ENCODE measurements around the gene FGF6.

The FGF6 gene

GRCh38 chr12:4439736-4440135 lies 5.9 kb downstream of the FGF6 start:
- H3K9me3 Mint-ChIP-seq = no peaks in the 10 kb centered on the region
- intact Hi-C loops (cut with micrococcal nuclease) = no loop called here
- H3K4me3 Mint-ChIP-seq = no peak overlapping the region
- H3K36me3 Mint-ChIP-seq (ENCODE audit: low read depth) = peaks cover 8% of the 10 kb centered on the region
- H3K27me3 Mint-ChIP-seq = no peaks in the 10 kb centered on the region
- H3K4me1 Mint-ChIP-seq (ENCODE audit: low read depth) = peaks cover 93% of the 10 kb centered on the region
- H3K27ac Mint-ChIP-seq = peak overlapping the region; percentile 94

GRCh38 chr12:4438834-4439596 lies 6.6 kb downstream of the FGF6 start:
- intact Hi-C loops (cut with micrococcal nuclease) = no loop called here
- H3K27ac Mint-ChIP-seq = peak overlapping the region; percentile 94

GRCh38 chr12:4435537-4435936 lies 10.1 kb downstream of the FGF6 start:
- no peaks in the 10 kb centered on the region for H3K27me3 Mint-ChIP-seq
- intact Hi-C loops (cut with micrococcal nuclease) = loop anchor here (2.0 kb wide), 1 partner anchor 37 kb away; no protein-coding TSS in a partner anchor
- peak overlapping the region; percentile 84 for H3K27ac Mint-ChIP-seq
- peaks cover 8% of the 10 kb centered on the region for H3K36me3 Mint-ChIP-seq (ENCODE audit: low read depth)
- no peak overlapping the region for H3K4me3 Mint-ChIP-seq
- H3K9me3 Mint-ChIP-seq = no peaks in the 10 kb centered on the region
- peaks cover 94% of the 10 kb centered on the region for H3K4me1 Mint-ChIP-seq (ENCODE audit: low read depth)

More at GRCh38 chr12:4438834-4439596, 6.6 kb downstream of the FGF6 start:
- Mint-ChIP-seq H3K36me3 (ENCODE audit: low read depth) (peaks cover 8% of the 10 kb centered on the region), H3K27me3 (no peaks in the 10 kb centered on the region), H3K9me3 (no peaks in the 10 kb centered on the region), H3K4me1 (ENCODE audit: low read depth) (peaks cover 93% of the 10 kb centered on the region), H3K4me3 (peak overlapping the region; percentile 28)

GRCh38 chr12:4434706-4435425 lies 10.7 kb downstream of the FGF6 start:
- intact Hi-C loops (cut with micrococcal nuclease) = loop anchor here (2.0 kb wide), 1 partner anchor 38 kb away; no protein-coding TSS in a partner anchor
- Mint-ChIP-seq H3K27me3 (no peaks in the 10 kb centered on the region), H3K36me3 (ENCODE audit: low read depth) (peaks cover 8% of the 10 kb centered on the region), H3K27ac (peak overlapping the region; percentile 84), H3K4me3 (peak overlapping the region; percentile 47), H3K4me1 (ENCODE audit: low read depth) (peaks cover 94% of the 10 kb centered on the region), H3K9me3 (no peaks in the 10 kb centered on the region)

- Mint-ChIP-seq H3K27ac (peak overlapping the region; percentile 84), H3K27me3 (no peaks in the 10 kb centered on the region), H3K4me3 (peak overlapping the region; percentile 41), H3K9me3 (no peaks in the 10 kb centered on the region), H3K36me3 (ENCODE audit: low read depth) (peaks cover 8% of the 10 kb centered on the region), H3K4me1 (ENCODE audit: low read depth) (peaks cover 94% of the 10 kb centered on the region)
- intact Hi-C loops (cut with micrococcal nuclease) = loop anchor here (2.0 kb wide), 1 partner anchor 38 kb away; no protein-coding TSS in a partner anchor
These were observed 11.3 kb downstream of the FGF6 start for GRCh38 chr12:4434301-4434700.

- Mint-ChIP-seq H3K4me3 (no peak overlapping the region), H3K9me3 (no peaks in the 10 kb centered on the region), H3K36me3 (ENCODE audit: low read depth) (peaks cover 8% of the 10 kb centered on the region), H3K27me3 (no peaks in the 10 kb centered on the region), H3K4me1 (ENCODE audit: low read depth) (peaks cover 94% of the 10 kb centered on the region), H3K27ac (peak overlapping the region; percentile 84)
- intact Hi-C loops (cut with micrococcal nuclease) = loop anchor here (2.0 kb wide), 1 partner anchor 39 kb away; no protein-coding TSS in a partner anchor
These were observed 11.9 kb downstream of the FGF6 start for GRCh38 chr12:4433745-4434058.

GRCh38 chr12:4432878-4433744 lies 12.5 kb downstream of the FGF6 start:
- Mint-ChIP-seq H3K36me3 (ENCODE audit: low read depth) (peaks cover 8% of the 10 kb centered on the region), H3K9me3 (no peaks in the 10 kb centered on the region), H3K27me3 (no peaks in the 10 kb centered on the region), H3K27ac (peak overlapping the region; percentile 84), H3K4me1 (ENCODE audit: low read depth) (peaks cover 91% of the 10 kb centered on the region), H3K4me3 (no peak overlapping the region)
- intact Hi-C loops (cut with micrococcal nuclease) = no loop called here

- Mint-ChIP-seq H3K27me3 (no peaks in the 10 kb centered on the region), H3K27ac (peak overlapping the region; percentile 84), H3K9me3 (no peaks in the 10 kb centered on the region), H3K36me3 (ENCODE audit: low read depth) (peaks cover 8% of the 10 kb centered on the region), H3K4me3 (no peak overlapping the region), H3K4me1 (ENCODE audit: low read depth) (peaks cover 86% of the 10 kb centered on the region)
- intact Hi-C loops (cut with micrococcal nuclease) = no loop called here
These were observed 13.7 kb downstream of the FGF6 start for GRCh38 chr12:4431866-4432265.

GRCh38 chr12:4431436-4431835 lies 14.2 kb downstream of the FGF6 start:
- intact Hi-C loops (cut with micrococcal nuclease) = no loop called here
- no peaks in the 10 kb centered on the region for H3K27me3 Mint-ChIP-seq

GRCh38 chr12:4424422-4424821 lies 21.2 kb downstream of the FGF6 start:
- H3K27ac Mint-ChIP-seq = peak overlapping the region; percentile 28
- intact Hi-C loops (cut with micrococcal nuclease) = loop anchor here (5.0 kb wide), 2 partner anchors 102 to 117 kb away; partner anchors contain the start of gene TIGAR

More at GRCh38 chr12:4431436-4431835, 14.2 kb downstream of the FGF6 start:
- Mint-ChIP-seq H3K36me3 (ENCODE audit: low read depth) (peaks cover 8% of the 10 kb centered on the region), H3K9me3 (no peaks in the 10 kb centered on the region), H3K27ac (peak overlapping the region; percentile 84), H3K4me1 (ENCODE audit: low read depth) (peaks cover 83% of the 10 kb centered on the region), H3K4me3 (no peak overlapping the region)

GRCh38 chr12:4423528-4424195 lies 22.0 kb downstream of the FGF6 start:
- Mint-ChIP-seq H3K27me3 (peaks cover 5% of the 10 kb centered on the region), H3K27ac (peak overlapping the region; percentile 28), H3K4me3 (no peak overlapping the region), H3K4me1 (ENCODE audit: low read depth) (peaks cover 37% of the 10 kb centered on the region), H3K9me3 (no peaks in the 10 kb centered on the region), H3K36me3 (ENCODE audit: low read depth) (no peaks in the 10 kb centered on the region)
- intact Hi-C loops (cut with micrococcal nuclease) = loop anchor here (5.0 kb wide), 2 partner anchors 101 to 116 kb away; partner anchors contain the start of gene TIGAR

More at GRCh38 chr12:4424422-4424821, 21.2 kb downstream of the FGF6 start:
- Mint-ChIP-seq H3K36me3 (ENCODE audit: low read depth) (no peaks in the 10 kb centered on the region), H3K27me3 (peaks cover 5% of the 10 kb centered on the region), H3K4me1 (ENCODE audit: low read depth) (peaks cover 39% of the 10 kb centered on the region), H3K4me3 (no peak overlapping the region), H3K9me3 (no peaks in the 10 kb centered on the region)

GRCh38 chr12:4422985-4423384 lies 22.6 kb downstream of the FGF6 start:
- H3K36me3 Mint-ChIP-seq (ENCODE audit: low read depth) = no peaks in the 10 kb centered on the region
- peak overlapping the region; percentile 28 for H3K27ac Mint-ChIP-seq
- intact Hi-C loops (cut with micrococcal nuclease) = loop anchor here (5.0 kb wide), 2 partner anchors 101 to 116 kb away; partner anchors contain the start of gene TIGAR
- H3K4me1 Mint-ChIP-seq (ENCODE audit: low read depth) = peaks cover 35% of the 10 kb centered on the region
- no peaks in the 10 kb centered on the region for H3K9me3 Mint-ChIP-seq
- no peak overlapping the region for H3K4me3 Mint-ChIP-seq
- peaks cover 5% of the 10 kb centered on the region for H3K27me3 Mint-ChIP-seq

GRCh38 chr12:4421590-4422031 lies 24.0 kb downstream of the FGF6 start:
- H3K4me3 Mint-ChIP-seq = no peak overlapping the region
- peaks cover 14% of the 10 kb centered on the region for H3K27me3 Mint-ChIP-seq
- no peaks in the 10 kb centered on the region for H3K36me3 Mint-ChIP-seq (ENCODE audit: low read depth)
- H3K4me1 Mint-ChIP-seq (ENCODE audit: low read depth) = peaks cover 29% of the 10 kb centered on the region
- intact Hi-C loops (cut with micrococcal nuclease) = loop anchor here (1.0 to 5.0 kb wide), 3 partner anchors 99 to 114 kb away; partner anchors contain the start of gene TIGAR
- peaks cover under 1% of the 10 kb centered on the region for H3K9me3 Mint-ChIP-seq
- no peak overlapping the region for H3K27ac Mint-ChIP-seq
